Activated CD8-positive, alpha-beta memory T cell treated with anti-CD3 and anti-CD28 coated beads, Interleukin-2, amount 50 U/mL, for 1 hour (primary cell): ENCODE results near the gene EMC6.

Source experiments
- DNase-seq: peaks from one replicate; pipeline ENCODE4 v3.0.0-alpha.2; 2020; ENCODE audit errors: extremely low read depth

Gene EMC6

GRCh38 chr17:3656353-3656752, 12.3 kb upstream of the EMC6 start:
- DNase-seq: no peak

- no peak for DNase-seq
Observed at GRCh38 chr17:3656755-3657587, 11.6 kb upstream of the EMC6 start.

- no peak for DNase-seq
Observed at GRCh38 chr17:3657588-3657869, 11.1 kb upstream of the EMC6 start.

DNA sequence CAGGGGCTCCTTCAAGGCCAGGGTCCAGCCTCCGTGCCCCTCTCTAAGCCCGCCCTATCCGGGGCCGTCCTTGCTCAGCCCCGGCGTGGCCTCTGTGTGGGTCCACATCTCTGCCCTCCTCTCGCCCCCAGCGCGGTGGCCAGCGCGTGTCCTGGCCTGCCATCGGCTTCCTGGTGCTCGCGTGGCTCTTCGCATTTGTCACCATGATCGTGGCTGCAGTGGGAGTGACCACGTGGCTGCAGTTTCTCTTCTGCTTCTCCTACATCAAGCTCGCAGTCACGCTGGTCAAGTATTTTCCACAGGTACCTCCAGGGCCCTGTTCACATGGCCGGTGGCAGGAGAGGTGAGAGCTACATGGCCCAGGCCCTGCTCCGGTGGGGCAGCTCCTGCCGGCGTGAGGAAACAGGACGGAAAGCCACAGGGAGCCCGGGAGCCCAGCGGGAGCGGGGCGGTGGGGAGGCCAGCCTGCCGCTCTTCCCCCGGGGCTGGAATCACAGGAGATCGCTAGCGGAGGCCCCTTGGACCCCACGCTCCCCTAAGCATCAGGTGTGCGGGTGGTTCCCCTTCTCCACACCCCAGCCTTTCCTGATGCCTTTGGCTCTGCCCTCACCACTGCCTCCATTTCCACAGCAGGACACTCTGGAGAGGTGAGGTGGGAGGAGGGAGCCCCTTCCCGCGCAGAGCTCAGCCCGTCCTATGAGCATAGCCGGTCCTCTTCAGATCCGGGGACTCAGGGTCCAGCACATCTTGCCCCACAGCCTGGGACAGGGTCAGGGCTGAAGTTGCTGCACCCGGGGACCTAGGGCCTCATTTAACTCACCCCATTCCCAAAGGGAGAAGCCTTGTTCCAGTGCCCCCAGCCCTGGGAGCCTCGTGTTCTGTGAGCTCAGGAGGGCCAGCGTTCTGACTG, 10.5 kb upstream of the EMC6 start:
- DNase-seq: no peak

DNA sequence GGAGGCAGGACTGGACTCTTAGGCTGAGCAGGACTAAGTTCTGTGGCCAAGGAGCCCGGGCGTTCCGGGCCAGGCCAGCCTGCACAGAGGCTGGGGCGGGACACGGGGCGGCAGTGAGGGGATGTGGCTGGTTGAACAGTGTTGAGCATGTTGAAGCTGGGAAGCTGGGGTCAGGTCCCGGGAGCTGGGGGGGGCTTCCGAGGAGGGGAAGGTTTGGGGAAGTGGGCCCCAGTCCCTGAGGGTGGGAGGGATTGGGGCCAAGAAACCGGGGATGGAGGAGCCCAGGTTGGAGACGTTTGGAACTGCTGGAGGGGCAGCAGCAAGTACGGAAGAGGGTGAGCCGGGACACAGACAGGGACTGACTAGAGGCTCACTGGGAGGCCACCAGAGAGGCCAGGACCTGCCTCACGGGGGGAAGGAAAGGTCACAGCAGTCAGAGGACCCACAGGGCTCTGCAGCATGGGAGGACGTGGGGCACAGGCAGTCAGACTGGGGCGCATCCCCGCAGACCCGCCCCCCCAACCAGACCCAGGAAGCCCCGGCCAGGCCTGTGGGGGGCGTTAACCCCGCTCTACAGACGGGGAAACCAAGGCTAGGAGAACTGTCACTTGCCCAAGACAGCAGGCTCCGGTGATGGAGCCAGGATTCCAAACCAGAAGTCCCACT, 9.7 kb upstream of the EMC6 start:
- no peak for DNase-seq

DNA sequence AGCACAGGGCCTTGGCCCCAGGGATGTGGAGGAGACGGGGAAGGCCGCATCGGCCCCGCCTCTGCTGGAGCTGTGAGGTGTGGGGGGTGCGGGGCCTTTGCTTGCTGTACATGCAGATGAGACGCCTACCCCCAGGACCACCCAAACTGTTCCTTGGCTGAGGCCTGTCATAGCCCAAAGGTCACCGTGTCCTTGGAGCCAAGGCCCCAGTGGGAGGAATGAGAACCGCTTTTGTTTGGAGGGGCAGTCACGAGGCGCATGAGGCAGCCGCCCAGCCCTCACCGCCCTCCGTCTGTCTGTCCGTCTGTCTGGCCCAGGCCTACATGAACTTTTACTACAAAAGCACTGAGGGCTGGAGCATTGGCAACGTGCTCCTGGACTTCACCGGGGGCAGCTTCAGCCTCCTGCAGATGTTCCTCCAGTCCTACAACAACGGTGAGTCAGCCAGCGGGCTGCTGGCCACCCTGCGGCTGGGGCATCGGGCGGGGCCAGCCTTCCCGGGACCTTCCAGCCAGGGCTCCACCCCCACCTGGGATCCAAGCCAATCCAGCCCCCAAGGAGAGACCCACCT, 9.0 kb upstream of the EMC6 start:
- no peak for DNase-seq

- no peak for DNase-seq
Observed at GRCh38 chr17:3660311-3660891, 8.2 kb upstream of the EMC6 start.

DNA sequence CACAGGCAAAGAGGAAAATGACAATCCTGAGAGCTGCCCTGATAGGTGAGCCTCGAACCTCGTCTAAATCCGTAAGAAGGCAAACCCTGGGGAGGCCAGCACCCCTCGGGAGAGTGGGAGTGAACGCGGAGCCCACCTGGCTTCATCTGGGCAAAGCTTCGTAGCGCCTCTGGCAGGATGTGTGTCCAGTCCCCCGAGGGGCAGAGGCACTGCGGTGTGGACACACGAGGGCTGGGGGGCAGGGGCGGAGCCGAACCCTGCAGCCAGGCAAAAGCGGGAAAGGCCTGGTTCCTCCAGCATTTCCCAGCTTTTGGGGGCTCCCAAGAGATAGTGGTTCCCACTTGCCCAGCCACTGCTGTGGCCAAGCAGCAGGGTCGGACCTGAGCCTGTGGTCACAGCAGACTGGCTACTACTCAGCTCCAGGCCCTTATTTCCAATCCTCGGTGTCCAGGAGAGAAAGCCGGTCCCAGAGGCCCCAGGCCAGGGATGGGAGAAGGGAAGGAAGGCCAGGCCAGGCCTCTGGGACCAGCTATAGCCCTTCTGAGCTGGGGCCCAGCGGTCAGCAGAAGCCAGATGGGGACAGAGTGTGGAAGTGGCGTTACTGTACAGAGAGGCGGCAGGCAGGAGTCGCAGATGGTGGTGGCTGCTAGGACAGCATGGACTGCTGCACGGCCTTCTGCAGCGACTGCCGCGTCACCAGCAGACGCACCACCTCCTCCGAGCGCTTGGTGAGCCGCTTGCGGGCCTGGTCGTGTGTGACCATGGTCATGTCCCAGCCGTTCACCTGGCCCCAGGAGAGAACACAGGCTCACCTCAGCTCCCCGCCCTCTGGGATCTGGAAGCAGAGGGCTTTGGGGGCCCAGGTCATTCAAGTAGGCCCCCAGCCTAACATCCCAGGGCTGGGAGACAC, 5.3 kb upstream of the EMC6 start:
- no peak for DNase-seq

- no peak for DNase-seq
Observed at GRCh38 chr17:3665834-3666233, 2.8 kb upstream of the EMC6 start.

DNA sequence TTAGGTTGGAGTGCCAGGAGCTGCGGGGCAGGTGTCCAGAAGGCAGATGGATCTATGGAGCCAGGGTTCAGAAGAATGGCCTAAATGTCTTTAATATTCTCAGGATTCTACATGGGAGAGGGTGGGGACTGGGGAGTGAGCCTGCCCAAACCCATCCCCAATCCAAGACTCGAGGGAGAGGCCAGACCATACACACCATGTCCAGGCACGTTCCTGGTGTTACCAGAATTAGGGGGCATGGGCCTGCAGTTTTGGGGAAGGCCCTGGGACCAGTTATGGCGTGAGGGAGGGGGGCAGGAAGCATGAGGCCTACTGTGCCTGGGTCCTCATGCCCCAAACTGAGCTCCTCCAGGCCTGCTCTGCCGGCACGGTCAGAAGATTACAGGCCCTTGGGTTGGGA, 2.1 kb upstream of the EMC6 start:
- DNase-seq: no peak

- no peak for DNase-seq
Observed at GRCh38 chr17:3667366-3668278, 990 bp upstream of the EMC6 start.

- no peak for DNase-seq
Observed at GRCh38 chr17:3669085-3669347, 404 bp downstream of the EMC6 start.

DNA sequence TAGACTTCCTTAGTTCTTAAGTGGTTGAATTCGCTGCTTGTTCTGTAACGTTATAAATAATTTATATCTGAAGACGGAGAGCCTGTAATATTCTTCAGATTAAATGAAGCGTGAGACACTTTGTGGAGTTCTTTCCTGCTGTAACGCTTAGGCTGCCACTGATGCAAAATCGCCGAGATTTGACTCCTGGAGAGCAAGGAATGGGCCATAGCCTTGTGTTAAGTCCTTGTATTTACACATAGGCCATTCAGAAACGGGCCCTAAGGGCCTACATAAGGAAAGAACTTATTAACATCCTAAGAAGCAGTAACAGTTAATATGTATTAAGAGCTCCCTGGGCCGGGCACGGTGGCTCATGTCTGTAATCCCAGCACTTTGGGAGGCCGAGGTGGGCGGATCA, 936 bp downstream of the EMC6 start:
- DNase-seq: no peak

DNA sequence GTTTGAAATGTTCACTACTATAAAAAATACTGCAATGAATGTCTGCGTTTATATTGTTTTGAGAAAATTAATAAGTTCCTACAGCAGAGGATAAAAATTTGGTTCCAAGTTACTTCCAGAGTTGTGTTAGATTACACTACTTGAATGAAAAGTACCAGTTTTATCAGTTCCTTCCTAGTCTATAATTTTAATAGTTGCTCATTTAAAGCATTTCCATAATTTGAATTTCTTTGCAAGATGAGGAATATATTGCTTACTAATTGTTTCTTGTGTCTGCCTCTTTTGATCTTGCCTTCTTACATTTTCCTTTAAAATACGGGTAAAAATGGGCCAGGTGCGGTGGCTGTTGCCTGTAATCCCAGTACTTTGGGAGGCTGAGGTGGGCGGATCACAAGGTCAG, 4.0 kb downstream of the EMC6 start:
- no peak for DNase-seq

DNA sequence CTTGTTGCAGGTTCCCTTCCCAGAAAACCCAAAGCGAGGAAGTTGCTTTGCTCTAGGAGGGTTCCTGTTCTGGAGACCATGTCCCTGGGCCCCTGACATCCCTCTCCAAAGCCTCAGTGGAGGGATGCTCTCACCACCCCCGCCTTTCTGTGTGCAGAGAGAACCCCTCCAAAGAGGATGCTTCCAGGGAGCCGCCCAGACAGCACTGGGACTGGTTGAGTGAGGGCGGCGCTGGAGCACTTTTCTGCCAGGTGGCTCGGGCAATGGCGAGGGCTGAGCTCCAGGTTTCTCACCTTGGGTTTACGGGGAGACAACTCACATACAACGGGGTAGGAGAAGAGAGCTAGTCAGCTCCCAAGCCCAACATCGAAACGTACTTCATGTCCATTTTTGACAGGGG, 7.3 kb downstream of the EMC6 start:
- DNase-seq: no peak

DNA sequence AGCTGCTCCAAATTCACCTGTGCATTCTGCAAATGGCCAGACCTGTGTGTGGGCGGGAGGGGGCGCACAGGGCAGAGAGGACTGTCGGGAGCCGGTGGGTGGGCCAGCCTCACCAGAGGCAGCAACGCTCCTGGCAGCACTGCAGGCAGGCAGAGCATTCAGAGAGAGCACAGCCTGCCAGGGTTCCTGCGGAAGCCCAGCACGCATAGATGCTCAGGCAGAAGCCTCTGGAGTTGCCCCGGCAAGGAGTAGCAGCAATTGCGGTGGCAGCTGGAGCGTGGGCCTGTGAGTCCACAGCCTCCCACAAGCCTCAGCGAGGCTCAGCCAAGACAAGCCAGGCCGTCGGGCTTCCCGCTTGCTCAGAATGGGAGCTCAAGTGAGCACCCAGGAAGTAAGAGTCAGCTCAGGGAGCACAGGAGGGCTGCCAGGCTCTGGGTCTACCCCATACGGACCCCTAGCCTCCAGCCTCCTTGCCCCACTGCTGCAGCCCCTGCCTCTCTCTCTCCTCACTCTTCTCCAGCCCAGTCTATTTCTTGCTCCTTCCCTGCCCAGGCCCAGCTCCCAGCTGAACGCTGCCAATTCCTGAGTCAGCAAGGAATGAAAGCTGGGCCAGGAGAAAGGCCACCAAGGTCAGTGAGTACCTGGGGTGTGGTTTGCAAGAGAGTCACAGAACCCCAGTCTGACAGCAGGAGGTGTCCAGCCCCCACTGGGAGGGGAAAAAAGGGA, 9.6 kb downstream of the EMC6 start:
- no peak for DNase-seq

DNA sequence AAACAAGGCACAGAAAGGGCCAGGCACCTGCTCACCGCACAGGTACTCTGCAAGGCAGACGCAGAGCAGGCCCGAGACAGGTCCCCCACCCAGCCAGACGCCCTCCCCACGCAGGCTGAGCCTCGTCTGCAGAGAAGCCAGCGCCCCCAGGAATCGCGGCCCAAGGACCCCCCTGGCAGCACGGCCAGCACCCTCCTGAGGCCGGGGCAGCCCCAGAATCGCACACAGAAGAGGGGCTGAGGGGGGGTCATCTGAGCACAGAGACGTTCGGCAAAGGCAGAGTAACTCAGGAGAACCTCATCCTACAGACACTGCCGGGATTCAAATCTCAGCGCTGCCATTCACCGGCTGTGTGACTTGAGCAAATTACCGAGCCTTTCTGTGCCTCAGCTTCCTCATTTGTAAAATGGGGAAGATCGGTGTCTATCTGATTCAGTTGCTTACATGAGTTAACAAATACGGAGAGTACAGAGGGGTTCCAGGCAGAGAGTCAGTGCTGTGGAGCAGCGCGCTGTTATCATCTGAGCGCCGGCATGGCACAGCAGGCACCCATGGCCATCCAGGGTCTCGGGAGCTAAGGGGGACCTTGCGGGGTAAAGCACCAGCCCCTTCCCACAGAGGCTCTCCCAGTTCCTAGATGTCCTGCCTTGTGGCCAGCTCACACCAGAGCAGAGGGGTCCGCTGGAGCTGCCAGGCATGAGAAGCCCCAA, 10.4 kb downstream of the EMC6 start:
- no peak for DNase-seq

GRCh38 chr17:3679531-3680126, 11.0 kb downstream of the EMC6 start:
- DNase-seq: no peak
